Measurements from ENCODE around the gene NPIPA1.

GRCh38 chr16:14961405-14962186 lies 24.4 kb downstream of the NPIPA1 start:
- no peak for TF ChIP-seq CTCF (conservative IDR thresholded peaks at IDR 0.05; ENCODE audit: low read length)
- no peak for TF ChIP-seq EZH2phosphoT487 (IDR thresholded peaks at IDR 0.05; ENCODE audit: borderline replicate concordance)

Measured in Loucy (cell line).